ENCODE data around the gene FTCD. TPM values are rescaled to one million over a fixed set of nuclear protein-coding genes. Genes with fewer than 3 reads are reported as not detected.

The FTCD gene
- total and polyA plus RNA-seq, 9 of the 15 experiments (the other 6 are each of a cell fraction or from before 2014, with no cell fraction given), result 0.11 to 1.6 (median 0.67) TPM; not detected in 5

- WGBS (ENCODE audit: insufficient coverage, low coverage, missing lambda C conversion rate), result 70% methylated on average over 14 of the region's 16 CpGs
- H2AFZ ChIP-seq (ENCODE audit: low read depth, low read length), result no peak overlapping the region
- DNase-seq (ENCODE audit: extremely low read depth in 1 of 4, low spot score in 3 of 4), result no peak
- peaks cover 45 to 71% of the 10 kb centered on the region in 2 experiments for H3K4me1 ChIP-seq (replicated peaks in 1 of 2; ENCODE audit: control insufficient read depth in 2 of 2, insufficient read depth in 2 of 2, low read length in 2 of 2)
- peaks cover 64% of the 10 kb centered on the region for H3K79me2 ChIP-seq (ENCODE audit: control insufficient read depth, insufficient read depth, low read length)
- H3K36me3 ChIP-seq (ENCODE audit: control insufficient read depth, insufficient read depth, low read length), result peaks cover 30% of the 10 kb centered on the region; the same call in 1 of the 3 replicates
- ATAC-seq, result no peak
- H3K27me3 ChIP-seq (ENCODE audit: control insufficient read depth in 2 of 2, insufficient read depth in 2 of 2, low read length in 2 of 2), result no peaks in the 10 kb centered on the region
- FAIRE-seq, result no peak
- peaks cover 5% of the 10 kb centered on the region for H3K9me1 ChIP-seq (ENCODE audit: control insufficient read depth, insufficient read depth, low read length)
- H3K9ac ChIP-seq (ENCODE audit: insufficient read depth in 1 of 2, low read depth in 2 of 2, low read length in 2 of 2), result peak overlapping the region in 1 of 2 experiments; percentile 89; a peak in 2 of 4 replicates
- ChIA-PET CTCF (ENCODE audit: low intra/inter-chr PET ratio) (interaction anchor here (0.6 kb wide), 1 partner anchor 309 kb away, joined by 3 read pairs; no protein-coding TSS in a partner anchor), POLR2A (interaction anchor here (0.6 to 1.8 kb wide), 6 partner anchors 9 to 257 kb away, joined by 3 to 5 read pairs (median 3); no protein-coding TSS in a partner anchor)
- H3K4me3 ChIP-seq, result peak overlapping the region; percentile 5; the same call in 1 of the 2 replicates
- in situ Hi-C loops (cut with MboI), result no loop called here
- H3K27ac ChIP-seq (ENCODE audit: extremely low read depth, low read depth, low read length), result peak overlapping the region; percentile 71; the same call in 1 of the 3 replicates
- TF ChIP-seq MAX (CRISPR knock-in tag; IDR thresholded peaks at IDR 0.05), result peak; percentile 23
- TF ChIP-seq ZFX (CRISPR knock-in tag; IDR thresholded peaks at IDR 0.05), result peak; percentile 31
- TF ChIP-seq ZNF511 (CRISPR knock-in tag; IDR thresholded peaks at IDR 0.05), result 0 out of 2 replicates have a peak, but pooled peaks have one; percentile 16
- no peak for TF ChIP-seq IRF2 (CRISPR knock-in tag; IDR thresholded peaks at IDR 0.05)
- TF ChIP-seq FIP1L1 (IDR thresholded peaks at IDR 0.05; ENCODE audit: low read depth, low read length, poor library complexity, severe bottlenecking), result no peak
- H3K4me2 ChIP-seq (ENCODE audit: insufficient read depth, low read length), result no peak overlapping the region
- BruUV-seq (replicated peaks), result no TSS peak
- H3K9me3 ChIP-seq (replicated peaks; ENCODE audit: control insufficient read depth, insufficient read depth, low read depth, low read length), result no peaks in the 10 kb centered on the region
- intact Hi-C loops (cut with micrococcal nuclease), result no loop called here
- H4K20me1 ChIP-seq (replicated peaks; ENCODE audit: control insufficient read depth, insufficient read depth, low read length), result no peaks in the 10 kb centered on the region
These were observed 26.7 kb upstream of the FTCD start for GRCh38 chr21:46181953-46182547.
